Panc1 (cell line): ENCODE measurements around the gene RIC8B.

Experiments
- SIN3A ChIP-seq: IDR thresholded peaks from 2 replicates; pipeline ENCODE4 v1.6.1; 2012; ENCODE audit warnings: low read depth, mild to moderate bottlenecking, low read length, moderate library complexity, borderline replicate concordance; ENCODE audit not compliant: insufficient read depth
- TF ChIP-seq, protein P1 (sequence below): fragments of 450-650 bp; IDR thresholded peaks from 2 replicates; pipeline ENCODE4 v1.5.1; 2017; ENCODE audit warnings: mild to moderate bottlenecking

DNA sequence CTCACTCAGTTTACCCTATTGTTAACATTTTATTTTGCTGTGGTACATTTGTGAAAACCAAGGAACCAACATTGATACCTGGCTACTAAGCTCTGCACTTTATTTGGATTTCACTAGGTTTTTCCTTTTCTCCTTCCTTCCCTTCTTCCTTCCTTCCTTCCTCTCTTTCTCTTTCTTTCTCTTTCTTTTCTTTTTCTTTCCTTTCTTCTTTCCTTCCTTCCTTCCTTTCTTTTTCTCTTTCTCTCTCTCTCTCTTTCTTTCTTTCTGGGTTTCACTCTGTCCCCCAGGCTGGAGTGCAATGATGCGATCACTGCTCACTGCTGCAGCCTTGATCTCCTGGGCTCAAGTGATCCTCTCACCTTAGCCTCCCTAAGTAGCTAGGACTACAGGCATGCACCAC, 152.2 kb downstream of the RIC8B start:
- TF ChIP-seq, protein P1, sequence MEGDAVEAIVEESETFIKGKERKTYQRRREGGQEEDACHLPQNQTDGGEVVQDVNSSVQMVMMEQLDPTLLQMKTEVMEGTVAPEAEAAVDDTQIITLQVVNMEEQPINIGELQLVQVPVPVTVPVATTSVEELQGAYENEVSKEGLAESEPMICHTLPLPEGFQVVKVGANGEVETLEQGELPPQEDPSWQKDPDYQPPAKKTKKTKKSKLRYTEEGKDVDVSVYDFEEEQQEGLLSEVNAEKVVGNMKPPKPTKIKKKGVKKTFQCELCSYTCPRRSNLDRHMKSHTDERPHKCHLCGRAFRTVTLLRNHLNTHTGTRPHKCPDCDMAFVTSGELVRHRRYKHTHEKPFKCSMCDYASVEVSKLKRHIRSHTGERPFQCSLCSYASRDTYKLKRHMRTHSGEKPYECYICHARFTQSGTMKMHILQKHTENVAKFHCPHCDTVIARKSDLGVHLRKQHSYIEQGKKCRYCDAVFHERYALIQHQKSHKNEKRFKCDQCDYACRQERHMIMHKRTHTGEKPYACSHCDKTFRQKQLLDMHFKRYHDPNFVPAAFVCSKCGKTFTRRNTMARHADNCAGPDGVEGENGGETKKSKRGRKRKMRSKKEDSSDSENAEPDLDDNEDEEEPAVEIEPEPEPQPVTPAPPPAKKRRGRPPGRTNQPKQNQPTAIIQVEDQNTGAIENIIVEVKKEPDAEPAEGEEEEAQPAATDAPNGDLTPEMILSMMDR: no peak
- no peak for TF ChIP-seq SIN3A
